GM12878 (cell line): Measurements from ENCODE around the gene THOC6. TPM values are rescaled to one million over a fixed set of nuclear protein-coding genes. Genes with fewer than 3 reads are reported as not detected.

Experiments used
- ATAC-seq: fragments of 200-7000 bp; cut with Tn5 transposase; 3 replicates; pipeline ENCODE4 v1.9.1; 2020; ENCODE audit warnings: mild to moderate bottlenecking, moderate library complexity
- BruUV-seq: library from RNA; stranded (reverse); fragments of 400-500 nt; replicated peaks from 2 replicates; lab custom pipeline; 2021; lab: Mats Ljungman, UMichigan
- CTCF ChIA-PET: fragments of 300-600 bp; sonication (Branson Sonifier 250); formaldehyde crosslinking; extraction: SDS; loops from one replicate; lab custom pipeline; 2021; ENCODE audit warnings: inconsistent platforms; lab: Yijun Ruan, JAX
- POLR2A ChIA-PET: fragments of 350-600 bp; formaldehyde crosslinking; extraction: SDS; loops from one replicate; lab custom pipeline; 2021; ENCODE audit warnings: inconsistent platforms; lab: Charles Lee
- RAD21 ChIA-PET: fragments of 300-600 bp; sonication (Branson Sonifier 250); formaldehyde crosslinking; loops from one replicate; lab custom pipeline; 2023; ENCODE audit warnings: antibody characterized with exemption; ENCODE audit not compliant: unreplicated experiment; lab: Charles Lee
- SMC1A ChIA-PET: fragments of 300-600 bp; sonication (Branson Sonifier 250); formaldehyde crosslinking; loops from one replicate; lab custom pipeline; 2023; ENCODE audit not compliant: unreplicated experiment, uncharacterized antibody; lab: Charles Lee
- DNase-seq: peaks from one replicate; pipeline ENCODE4 v3.0.0-alpha.2; 2011; ENCODE audit warnings: low read depth, low spot score
- FAIRE-seq: peaks from 3 replicates; lab custom pipeline; 2011; peaks lifted over from hg19 to GRCh38; lab: Jason Lieb, UNC
- H2AFZ ChIP-seq: 2 replicates; pipeline ENCODE4 v1.6.0; 2011; ENCODE audit warnings: low read depth, low read length, control low read depth; ENCODE audit not compliant: control insufficient read depth
- H3K27ac ChIP-seq: 2 replicates; pipeline ENCODE4 v1.5.1; 2011; ENCODE audit warnings: control low read depth; ENCODE audit not compliant: control insufficient read depth, insufficient read depth
- H3K27me3 ChIP-seq, 2 experiments: replicated peaks in 1 of 2; 2 replicates each; pipeline versions ENCODE4 v1.6.0 to v1.6.1; 2011; ENCODE audit warnings: low read length in 1 of 2; ENCODE audit not compliant: control insufficient read depth in 2 of 2, insufficient read depth in 2 of 2
- H3K36me3 ChIP-seq, 2 experiments: 2 replicates each; pipeline ENCODE4 v1.5.1; 2011; ENCODE audit warnings: low read length in 1 of 2; ENCODE audit not compliant: control insufficient read depth in 2 of 2, insufficient read depth in 2 of 2
- H3K4me1 ChIP-seq: 2 replicates; pipeline ENCODE4 v1.6.1; 2011; ENCODE audit warnings: mild to moderate bottlenecking, low read length, moderate library complexity, mixed read lengths; ENCODE audit not compliant: control insufficient read depth, insufficient read depth
- H3K4me2 ChIP-seq: 2 replicates; pipeline ENCODE4 v1.6.0; 2011; ENCODE audit warnings: control low read depth; ENCODE audit not compliant: control insufficient read depth, insufficient read depth
- H3K4me3 ChIP-seq: fragments of 200-600 bp; sonication (generic); 2 replicates; pipeline ENCODE4 v1.5.1; 2016
- H3K79me2 ChIP-seq: 2 replicates; pipeline ENCODE4 v1.6.0; 2011; ENCODE audit warnings: low read length; ENCODE audit not compliant: control insufficient read depth, insufficient read depth
- H3K9ac ChIP-seq: 2 replicates; pipeline ENCODE4 v1.8.0; 2011; ENCODE audit warnings: low read length, control low read depth, mixed read lengths; ENCODE audit not compliant: control insufficient read depth, insufficient read depth
- H3K9me3 ChIP-seq: replicated peaks from 3 replicates; pipeline ENCODE4 v1.5.1; 2011; ENCODE audit warnings: mild to moderate bottlenecking, low read length; ENCODE audit not compliant: control insufficient read depth, insufficient read depth
- H4K20me1 ChIP-seq: 2 replicates; pipeline ENCODE4 v1.6.0; 2011; ENCODE audit not compliant: control insufficient read depth, insufficient read depth
- BRCA1 ChIP-seq: IDR thresholded peaks from 2 replicates; pipeline ENCODE4 v1.6.1; 2011; ENCODE audit warnings: low read depth, low read length, improper control_type of control experiment
- CHD2 ChIP-seq: IDR thresholded peaks from 2 replicates; pipeline ENCODE4 v1.6.1; 2011; ENCODE audit warnings: low read depth, low read length, improper control_type of control experiment, borderline replicate concordance
- E2F8 ChIP-seq: fragments of 450-650 bp; IDR thresholded peaks from 2 replicates; pipeline ENCODE4 v1.6.1; 2018; ENCODE audit warnings: mild to moderate bottlenecking, low read depth, moderate library complexity; ENCODE audit not compliant: partially characterized antibody
- GABPA ChIP-seq: IDR thresholded peaks from 2 replicates; pipeline ENCODE4 v1.6.1; 2014; ENCODE audit warnings: antibody characterized with exemption, low read depth, mild to moderate bottlenecking, inconsistent platforms
- IRF4 ChIP-seq: IDR thresholded peaks from 2 replicates; pipeline ENCODE4 v1.6.1; 2011; ENCODE audit warnings: low read depth, low read length
- MEF2A ChIP-seq: IDR thresholded peaks from 2 replicates; pipeline ENCODE4 v1.6.1; 2011; ENCODE audit warnings: low read depth, mild to moderate bottlenecking, low read length, moderate library complexity; ENCODE audit not compliant: insufficient read depth
- NR2C1 ChIP-seq: fragments of 450-650 bp; IDR thresholded peaks from 2 replicates; pipeline ENCODE4 v1.6.1; 2017; ENCODE audit warnings: antibody characterized with exemption, mild to moderate bottlenecking, moderate library complexity
- NR2C2 ChIP-seq: IDR thresholded peaks from 2 replicates; pipeline ENCODE4 v1.6.1; 2011; ENCODE audit warnings: borderline replicate concordance, low read depth; ENCODE audit not compliant: control insufficient read depth, insufficient read length
- RBBP5 ChIP-seq: fragments of 200-600 bp; sonication (generic); conservative IDR thresholded peaks from 2 replicates; pipeline ENCODE4 v1.6.1; 2016
- RCOR1 ChIP-seq: conservative IDR thresholded peaks from 2 replicates; pipeline ENCODE4 v1.6.1; 2012; ENCODE audit warnings: low read depth, low read length, improper control_type of control experiment
- SIX5 ChIP-seq: IDR thresholded peaks from 2 replicates; pipeline ENCODE4 v1.6.1; 2011; ENCODE audit warnings: mild to moderate bottlenecking, low read depth, low read length, moderate library complexity; ENCODE audit not compliant: severe bottlenecking
- SPI1 ChIP-seq: IDR thresholded peaks from 2 replicates; pipeline ENCODE4 v1.6.1; 2011; ENCODE audit warnings: low read depth, mild to moderate bottlenecking, low read length, moderate library complexity, borderline replicate concordance; ENCODE audit not compliant: insufficient read depth
- TCF12 ChIP-seq: IDR thresholded peaks from 2 replicates; pipeline ENCODE4 v1.6.1; 2011; ENCODE audit warnings: low read depth, mild to moderate bottlenecking, low read length
- ZBTB40 ChIP-seq: fragments of 450-650 bp; IDR thresholded peaks from 2 replicates; pipeline ENCODE4 v1.6.1; 2016; ENCODE audit warnings: mild to moderate bottlenecking, moderate library complexity, borderline replicate concordance
- ZNF207 ChIP-seq: fragments of 450-650 bp; IDR thresholded peaks from 2 replicates; pipeline ENCODE4 v1.6.1; 2014; ENCODE audit warnings: antibody characterized with exemption, mild to moderate bottlenecking, borderline replicate concordance
- ZNF274 ChIP-seq: IDR thresholded peaks from one replicate; pipeline ENCODE4 v1.8.0; 2011; ENCODE audit not compliant: insufficient read length, insufficient read depth
- ZZZ3 ChIP-seq: IDR thresholded peaks from 2 replicates; pipeline ENCODE4 v1.6.1; 2011; ENCODE audit warnings: low read depth; ENCODE audit not compliant: control insufficient read depth, insufficient read length
- WGBS: methylation state at CpG from one replicate; pipeline ENCODE4 v1.1.6; 2016; ENCODE audit warnings: low lambda C conversion rate; ENCODE audit not compliant: insufficient replicate concordance, insufficient coverage; ENCODE audit errors: missing lambda C conversion rate; 5-methylcytosine and 5-hydroxymethylcytosine counted together
- in situ Hi-C: fragments of 300-500 bp; cut with MboI; formaldehyde crosslinking; loops from 9 replicates; pipeline ENCODE4 v1.14.3; 2018; ENCODE audit warnings: mixed read lengths
- intact Hi-C: fragments of 100-400 bp; cut with micrococcal nuclease; formaldehyde crosslinking; loops from one replicate; pipeline ENCODE4 v1.14.2; 2022; ENCODE audit not compliant: unreplicated experiment
- polyA plus RNA-seq, 11 experiments: library from polyadenylated mRNA; depleted of rRNA in 4 of 11; unstranded in 6 of 11; stranded (reverse) in 5 of 11; fragments of >200 nt; fragmentation: Nextera tagmentation in 4 of 11; fragmentation: Illumina TruSeq in 1 of 11; extraction: Ambion mirVana in 4 of 11; extraction: Trizol in 1 of 11; gene quantifications; 1 replicate in 1 of 11; 2 replicates in 10 of 11; pipeline versions ENCODE4 v1.2.1 to v1.2.3, GENCODE V29; 2011 to 2016; ENCODE audit warnings: inconsistent platforms in 2 of 11, missing spikeins in 2 of 11, low read depth in 1 of 11
- total RNA-seq, 4 experiments: library from RNA; depleted of rRNA in 3 of 4; stranded (reverse); fragments of >200 nt in 3 of 4; fragmentation: Illumina TruSeq in 1 of 4; extraction: Trizol in 1 of 4; gene quantifications; 2 replicates each; pipeline versions ENCODE4 v1.2.1 to v1.2.3, GENCODE V29; 2013 to 2021

Gene THOC6
- total and polyA plus RNA-seq, 10 of the 15 experiments (the other 5 are each of a cell fraction or from before 2014, with no cell fraction given), result 1.0 to 54.4 (median 27.9) TPM

GRCh38 chr16:2977440-2977839, 46.4 kb upstream of the THOC6 start:
- CTCF ChIA-PET, result interaction anchor here (1.3 to 1.8 kb wide), 3 partner anchors 50 to 54 kb away, joined by 3 to 7 read pairs (median 6); no protein-coding TSS in a partner anchor
- no peak overlapping the region for H3K4me3 ChIP-seq
- RAD21 ChIA-PET, result interaction anchor here (0.5 to 0.7 kb wide), 2 partner anchors 13 to 54 kb away, joined by 3 read pairs; partner anchors contain the start of gene KREMEN2
- H3K9me3 ChIP-seq, result no peaks in the 10 kb centered on the region
- H3K79me2 ChIP-seq, result peaks cover 11% of the 10 kb centered on the region
- POLR2A ChIA-PET, result interaction anchor here (1.3 kb wide), 1 partner anchor 12 kb away, joined by 3 read pairs; no protein-coding TSS in a partner anchor
- no TSS peak for BruUV-seq
- no peak overlapping the region for H3K4me2 ChIP-seq
- ATAC-seq (no peak), DNase-seq (no peak), FAIRE-seq (no peak)
- no peaks in the 10 kb centered on the region for H4K20me1 ChIP-seq
- no peak overlapping the region for H3K27ac ChIP-seq
- in situ Hi-C loops (no loop called here), intact Hi-C loops (no loop called here)
- SMC1A ChIA-PET, result interaction anchor here (1.3 to 1.8 kb wide), 2 partner anchors 12 to 14 kb away, joined by 3 to 4 read pairs; no protein-coding TSS in a partner anchor
- no peak overlapping the region for H2AFZ ChIP-seq
- H3K36me3 ChIP-seq, result peaks cover 2 to 13% of the 10 kb centered on the region in 2 experiments; a peak in 3 of 4 replicates
- H3K4me1 ChIP-seq, result peaks cover 7% of the 10 kb centered on the region
- H3K9ac ChIP-seq, result no peak overlapping the region
- WGBS, result 84% methylated on average over 6 of the region's 6 CpGs
- TF ChIP-seq RBBP5 (no peak), NR2C2 (no peak), IRF4 (no peak), BRCA1 (no peak), ZBTB40 (no peak), SPI1 (no peak), E2F8 (no peak), SIX5 (no peak), ZNF274 (no peak), CHD2 (no peak), MEF2A (no peak), TCF12 (no peak), ZNF207 (no peak), RCOR1 (no peak), GABPA (no peak), ZZZ3 (no peak), NR2C1 (no peak)
- no peaks in the 10 kb centered on the region for H3K27me3 ChIP-seq
